HG02852 (cell line): ENCODE results near the gene EXT2.

Experiments used
- ATAC-seq: cut with Tn5 transposase; IDR thresholded peaks from one replicate; pipeline ENCODE4 v1.9.1; 2021; ENCODE audit warnings: mild to moderate bottlenecking, moderate library complexity; ENCODE audit not compliant: unreplicated experiment

Gene EXT2

DNA sequence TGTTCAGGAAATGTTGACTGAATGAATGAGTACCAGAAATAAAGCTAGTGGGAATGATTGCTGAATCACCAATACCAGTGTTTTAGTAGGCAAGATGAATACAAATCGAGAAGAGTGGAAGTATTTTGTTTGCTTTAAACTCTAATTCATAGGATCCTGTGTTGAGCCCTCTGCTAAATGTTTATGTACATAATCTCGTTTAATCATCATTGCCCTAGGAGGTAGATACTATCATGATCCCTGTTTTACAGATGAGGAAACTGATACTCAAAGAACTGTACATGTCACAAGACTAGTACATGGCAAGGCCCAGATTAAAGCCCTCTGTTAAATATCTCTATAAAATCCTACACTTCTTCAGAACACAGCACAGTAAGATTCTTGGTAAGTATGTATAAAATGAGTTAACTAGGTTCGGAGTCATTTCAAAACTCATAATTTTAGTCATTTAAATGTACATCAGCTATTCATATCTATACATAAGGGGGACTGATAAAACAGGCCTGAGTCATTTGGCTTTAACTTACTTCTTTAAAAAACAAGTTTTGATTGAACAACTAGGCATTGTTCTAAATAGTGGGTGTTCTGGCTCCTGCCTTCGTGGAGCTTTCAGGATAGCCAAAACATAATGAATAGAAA, 97.1 kb downstream of the EXT2 start:
- peak; percentile 69 for ATAC-seq

GRCh38 chr11:44193856-44194255, 98.4 kb downstream of the EXT2 start:
- ATAC-seq: no peak

- no peak for ATAC-seq
Observed at GRCh38 chr11:44198146-44198724, 102.8 kb downstream of the EXT2 start.

- ATAC-seq: no peak
Observed at GRCh38 chr11:44199298-44199697, 103.8 kb downstream of the EXT2 start.

DNA sequence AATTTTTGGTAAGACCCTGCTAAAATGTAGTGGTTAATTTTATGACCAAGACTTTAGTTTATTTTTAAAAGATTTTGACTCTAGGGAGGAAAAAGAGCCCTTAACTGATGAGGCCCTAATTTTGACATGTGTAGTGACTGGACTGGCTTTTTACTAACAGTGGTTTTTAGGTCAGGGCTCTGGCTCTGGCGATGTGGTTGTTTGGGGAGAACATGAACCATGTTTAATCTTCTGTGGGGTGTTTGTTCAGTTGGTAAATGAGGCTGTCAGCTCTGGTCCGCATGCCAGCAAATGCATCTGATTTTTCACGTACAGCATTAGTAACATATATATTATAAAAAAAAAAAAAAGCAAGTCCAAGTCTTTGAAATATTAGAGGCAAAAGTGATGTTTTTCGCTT, 104.3 kb downstream of the EXT2 start:
- no peak for ATAC-seq

GRCh38 chr11:44203270-44204043, 108.0 kb downstream of the EXT2 start:
- no peak for ATAC-seq

DNA sequence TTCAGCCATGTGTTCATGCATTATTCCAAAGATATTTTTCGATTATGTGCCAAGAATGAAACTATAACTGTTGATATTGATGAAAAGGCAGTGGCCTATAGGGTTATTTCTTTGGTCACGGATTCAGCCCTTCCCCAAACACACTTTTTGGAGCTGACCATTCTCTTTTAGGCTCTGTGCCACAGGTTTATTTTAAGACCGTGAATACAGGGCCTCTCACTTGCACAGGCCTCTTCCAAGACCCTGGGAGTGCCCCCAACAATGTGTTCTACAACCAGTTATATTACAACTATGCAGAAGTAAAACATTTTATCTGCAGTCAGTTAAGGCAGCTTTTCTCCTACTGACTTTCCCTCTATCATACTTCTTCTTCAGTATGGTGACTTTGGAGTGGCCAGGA, 109.9 kb downstream of the EXT2 start:
- no peak for ATAC-seq

- ATAC-seq: no peak
Observed at GRCh38 chr11:44205836-44206235, 110.4 kb downstream of the EXT2 start.

GRCh38 chr11:44207292-44207691, 111.8 kb downstream of the EXT2 start:
- ATAC-seq: no peak

GRCh38 chr11:44208976-44209603, 113.6 kb downstream of the EXT2 start:
- ATAC-seq: no peak

- ATAC-seq: no peak
Observed at GRCh38 chr11:44212128-44212527, 116.7 kb downstream of the EXT2 start.

DNA sequence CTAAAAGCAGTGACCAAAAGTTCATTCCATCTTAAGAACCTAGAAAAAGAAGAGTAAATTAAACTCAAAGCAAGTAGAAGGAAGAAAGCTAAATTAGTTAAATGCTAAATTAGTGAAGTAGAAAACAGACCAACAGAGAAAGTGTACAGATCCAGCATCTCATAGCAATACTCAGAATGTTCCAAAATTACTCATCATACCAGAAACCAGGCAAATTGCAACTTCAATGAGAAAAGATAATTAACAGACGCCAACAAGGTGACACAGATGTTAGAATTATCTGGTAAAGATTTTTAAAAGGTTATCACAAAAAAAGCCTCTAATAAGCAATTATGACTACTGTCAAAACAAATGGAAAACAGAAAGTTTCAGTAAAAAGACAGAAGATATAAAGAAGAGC, 117.7 kb downstream of the EXT2 start:
- no peak for ATAC-seq

DNA sequence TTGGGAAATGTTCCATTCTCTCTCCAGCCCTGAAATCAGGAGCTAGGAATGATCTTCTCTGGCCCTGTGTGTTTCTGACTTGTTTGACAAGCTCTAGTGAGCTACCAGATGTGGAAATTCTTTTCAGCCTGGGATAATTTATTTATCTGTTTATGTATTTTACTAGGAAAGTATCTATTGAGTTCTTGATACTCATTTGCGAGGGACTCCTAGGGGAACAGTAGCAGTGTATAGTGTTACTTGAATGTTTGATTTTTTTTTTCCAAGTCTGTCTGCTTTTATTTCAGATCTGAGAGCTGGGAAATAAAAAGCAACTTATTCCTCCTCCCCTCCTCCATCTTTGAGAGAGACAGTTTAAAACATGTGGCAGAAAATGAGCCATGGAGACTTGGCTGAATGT, 122.0 kb downstream of the EXT2 start:
- ATAC-seq: no peak

DNA sequence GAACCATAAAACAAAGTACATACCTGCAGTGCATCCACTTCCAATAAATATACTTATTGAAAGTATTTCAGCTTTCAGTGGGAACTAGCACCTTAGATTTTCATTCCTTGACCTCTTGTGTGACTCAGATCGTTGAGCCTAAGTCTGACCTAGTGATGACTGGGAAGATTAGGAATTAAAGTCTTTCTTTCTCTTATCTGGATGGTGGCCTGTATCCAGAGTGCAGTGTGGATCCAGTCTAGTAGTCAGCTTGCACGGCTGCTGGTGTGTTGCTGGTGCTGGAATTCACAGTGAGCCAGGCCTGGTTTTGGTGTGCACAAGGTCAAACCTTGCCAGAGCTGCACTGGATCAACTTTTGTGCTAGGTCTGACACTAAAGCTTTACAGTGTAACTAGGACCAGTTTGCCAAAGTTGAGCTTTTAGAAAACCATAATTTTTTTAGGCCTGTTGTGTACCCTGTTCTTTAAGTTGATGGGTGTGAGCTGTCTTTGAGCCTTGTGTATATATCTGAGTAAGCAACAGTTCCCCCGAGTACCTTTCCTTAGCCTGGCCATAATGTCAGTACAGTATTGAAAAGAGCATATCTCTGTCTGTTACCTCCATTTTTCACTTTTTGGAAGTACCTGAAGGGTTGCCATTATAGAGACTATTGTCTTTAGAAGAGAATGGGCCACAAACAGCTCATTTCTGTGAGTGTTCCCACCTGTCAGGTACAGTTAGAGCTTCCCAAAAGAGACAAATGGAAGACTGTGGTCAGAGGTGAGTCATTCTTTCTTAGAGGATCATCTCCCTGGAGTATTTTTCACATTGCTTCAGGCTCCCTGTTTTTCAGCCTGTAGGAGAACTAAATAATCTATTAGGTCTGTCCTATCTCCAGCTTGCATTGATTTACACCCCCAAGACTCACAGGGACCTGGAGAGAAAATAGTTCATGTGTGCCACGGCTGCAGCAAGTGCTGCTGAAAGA, 124.6 kb downstream of the EXT2 start:
- ATAC-seq: no peak

GRCh38 chr11:44221456-44221855, 126.0 kb downstream of the EXT2 start:
- ATAC-seq: no peak

- no peak for ATAC-seq
Observed at GRCh38 chr11:44221992-44222391, 126.5 kb downstream of the EXT2 start.

DNA sequence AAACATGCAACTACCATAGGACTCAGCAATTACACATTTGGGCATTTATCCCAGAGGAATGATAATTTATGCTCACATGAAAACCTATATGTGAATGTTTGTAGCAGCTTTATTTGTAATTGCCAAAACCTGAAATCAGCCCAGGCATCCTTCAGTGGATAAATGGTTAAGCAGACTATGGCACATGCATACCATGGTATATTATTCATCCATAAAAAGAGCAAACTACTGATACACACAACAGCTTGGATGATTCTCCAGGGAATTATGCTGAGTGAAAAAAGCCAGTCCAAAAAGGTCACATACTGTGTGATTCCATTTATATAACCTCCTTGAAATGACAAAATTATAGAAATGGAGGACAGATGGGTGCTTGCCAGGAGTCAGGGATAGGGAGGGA, 127.8 kb downstream of the EXT2 start:
- no peak for ATAC-seq

GRCh38 chr11:44224867-44225501, 129.5 kb downstream of the EXT2 start:
- ATAC-seq: no peak

DNA sequence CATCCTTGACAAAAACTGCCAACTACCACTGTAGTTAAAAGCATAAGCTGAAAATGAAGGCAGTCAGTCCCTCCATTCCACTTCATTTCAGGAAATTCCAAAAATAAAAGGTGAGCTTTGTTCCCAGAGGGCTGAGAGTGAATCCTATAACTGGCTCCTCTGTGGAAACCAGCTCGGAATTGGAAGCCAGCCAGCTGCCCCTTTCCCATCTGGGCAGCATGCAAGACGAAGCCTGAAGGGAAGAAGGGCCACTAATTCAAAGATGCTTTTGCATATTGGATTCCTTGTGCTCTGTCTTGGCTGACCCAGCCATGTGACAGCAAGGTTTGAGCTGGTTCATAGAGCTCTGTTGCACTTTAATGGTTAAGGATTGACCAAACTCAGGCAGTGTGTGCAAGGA, 131.0 kb downstream of the EXT2 start:
- no peak for ATAC-seq

GRCh38 chr11:44226945-44227344, 131.5 kb downstream of the EXT2 start:
- no peak for ATAC-seq
